ACC112 (cell line): ENCODE data around the gene AXIN2.

Experiments
- H2AFZ ChIP-seq: fragments of 200-600 bp; sonication (generic); one replicate; pipeline ENCODE4 v1.6.0; 2017; ENCODE audit warnings: antibody characterized with exemption, low read length; ENCODE audit not compliant: unreplicated experiment
- H3K27ac ChIP-seq: fragments of 200-600 bp; sonication (generic); 2 replicates; pipeline ENCODE4 v1.5.1; 2014; ENCODE audit warnings: low read depth, mild to moderate bottlenecking, antibody characterized with exemption, low read length, moderate library complexity
- H3K27me3 ChIP-seq: fragments of 200-600 bp; sonication (generic); 2 replicates; pipeline ENCODE4 v1.6.1; 2014; ENCODE audit warnings: mild to moderate bottlenecking, antibody characterized with exemption, low read length, moderate library complexity, mixed read lengths; ENCODE audit not compliant: insufficient read depth
- H3K36me3 ChIP-seq: fragments of 200-600 bp; sonication (generic); 2 replicates; pipeline ENCODE4 v1.6.1; 2016; ENCODE audit warnings: mild to moderate bottlenecking, antibody characterized with exemption, low read length, moderate library complexity, mixed read lengths; ENCODE audit not compliant: insufficient read depth
- H3K4me1 ChIP-seq: fragments of 200-600 bp; sonication (generic); one replicate; pipeline ENCODE4 v1.6.1; 2016; ENCODE audit warnings: low read length, mixed read lengths; ENCODE audit not compliant: insufficient read depth, unreplicated experiment, control insufficient read depth
- H3K4me3 ChIP-seq: fragments of 200-600 bp; sonication (generic); 2 replicates; pipeline ENCODE4 v1.5.1; 2014; ENCODE audit warnings: mild to moderate bottlenecking, low read depth, low read length
- H3K79me2 ChIP-seq: fragments of 200-600 bp; sonication (generic); one replicate; pipeline ENCODE4 v1.6.0; 2016; ENCODE audit warnings: low read length; ENCODE audit not compliant: control insufficient read depth, unreplicated experiment, insufficient read depth

The AXIN2 gene

DNA sequence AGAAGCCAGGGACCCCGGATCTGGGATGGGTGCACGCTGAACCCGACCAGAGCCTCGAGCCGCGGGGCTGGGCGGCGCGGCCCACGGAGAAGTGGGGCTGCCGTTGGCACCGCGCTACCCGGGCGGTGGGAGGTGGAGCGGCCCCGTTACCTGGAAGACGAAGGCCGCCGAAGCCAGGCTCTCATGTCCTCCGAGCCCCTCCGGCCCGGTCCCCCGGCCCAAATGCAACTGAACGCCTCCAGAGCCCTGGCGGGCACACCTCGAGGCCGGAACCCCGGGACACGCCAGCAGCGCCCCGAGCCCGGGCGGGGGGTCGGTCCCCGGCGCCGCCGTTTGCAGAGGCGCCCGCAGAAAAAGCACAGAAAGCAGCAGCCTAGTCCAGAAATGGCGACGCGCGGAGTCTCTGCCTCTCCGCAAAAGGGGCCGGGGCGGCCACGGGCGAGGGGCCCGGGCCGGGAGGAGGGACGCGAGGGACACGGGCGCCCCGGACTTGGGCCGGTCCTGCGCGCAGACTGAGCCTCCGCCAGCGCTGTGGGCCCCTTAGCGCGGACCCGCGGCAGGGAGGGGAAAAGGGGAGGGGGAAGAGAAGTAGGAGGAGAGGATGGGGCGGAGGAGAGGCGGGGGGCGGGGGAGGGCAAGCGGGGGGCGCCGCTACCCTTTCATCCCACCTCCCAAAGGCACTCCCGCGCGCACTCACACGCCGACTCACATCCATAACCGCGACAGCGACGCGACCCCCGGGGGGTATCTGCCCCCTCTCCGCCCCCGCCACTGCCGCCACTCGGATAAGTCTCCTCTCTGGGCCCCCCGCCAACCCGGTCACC is 1.4 kb downstream of the AXIN2 start:
- peak overlapping the region; percentile 69 for H2AFZ ChIP-seq
- peaks cover 8% of the 10 kb centered on the region for H3K4me1 ChIP-seq
- H3K36me3 ChIP-seq: no peaks in the 10 kb centered on the region
- H3K4me3 ChIP-seq: peak overlapping the region; percentile 85
- no peaks in the 10 kb centered on the region for H3K79me2 ChIP-seq
- H3K27me3 ChIP-seq: no peaks in the 10 kb centered on the region
- no peak overlapping the region for H3K27ac ChIP-seq

DNA sequence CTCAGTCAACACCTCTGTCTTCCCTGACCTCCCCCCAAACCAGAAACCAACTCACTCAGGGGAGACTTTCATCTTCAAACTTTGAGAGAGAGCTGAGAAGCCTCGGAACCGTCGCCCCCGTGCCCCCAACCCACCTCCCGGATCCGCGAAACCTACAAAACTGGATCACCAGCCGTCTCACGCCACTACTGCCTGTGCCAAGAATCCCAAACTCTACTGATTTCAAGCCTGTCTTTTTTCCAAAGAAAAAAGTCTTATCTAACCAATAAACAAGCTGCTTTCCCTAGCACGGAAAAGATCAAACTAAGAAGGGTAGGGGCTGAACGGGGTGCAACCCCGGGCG is 2.0 kb downstream of the AXIN2 start:
- Histone ChIP-seq H3K27ac (no peak overlapping the region), H3K79me2 (no peaks in the 10 kb centered on the region), H3K36me3 (no peaks in the 10 kb centered on the region), H3K27me3 (no peaks in the 10 kb centered on the region), H3K4me3 (peak overlapping the region; percentile 85), H3K4me1 (peaks cover 8% of the 10 kb centered on the region), H2AFZ (peak overlapping the region; percentile 69)

DNA sequence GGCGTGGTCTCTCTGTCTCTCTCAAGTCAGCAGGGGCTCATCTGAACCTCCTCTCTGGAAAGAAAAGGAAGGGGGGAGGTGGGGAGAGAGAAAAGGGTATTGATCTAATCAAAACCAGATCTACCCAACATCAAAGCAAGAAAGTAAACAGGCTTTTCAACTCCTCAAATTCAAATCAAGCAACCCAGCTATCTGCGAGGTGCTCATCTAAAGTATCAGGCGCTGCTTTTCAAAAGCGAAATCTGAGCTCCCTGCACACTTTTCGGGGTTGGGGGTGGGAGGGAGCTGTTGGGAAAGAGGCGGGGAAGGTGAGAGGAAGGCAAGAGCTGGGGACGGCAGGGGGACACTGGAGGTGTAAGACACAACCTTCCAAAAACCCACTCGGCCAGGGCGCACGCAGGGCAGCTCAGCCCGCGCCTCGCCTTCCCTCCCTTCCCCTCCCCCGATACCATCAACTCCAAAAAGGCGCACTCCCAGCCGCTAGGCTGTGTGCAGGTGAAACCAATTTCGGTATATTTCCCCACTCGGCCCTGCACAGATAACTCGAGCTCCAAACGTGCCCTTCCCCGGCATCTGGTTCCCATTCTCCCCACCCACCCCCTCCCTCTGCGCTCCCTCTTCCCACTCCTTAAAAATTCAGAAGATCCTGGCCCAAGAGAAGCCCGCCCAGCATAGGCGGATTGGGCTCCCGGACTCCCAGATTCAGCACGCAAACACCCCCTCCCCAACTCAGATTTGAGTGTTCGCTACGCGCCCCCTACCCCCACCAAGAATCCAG is 2.6 kb downstream of the AXIN2 start:
- Histone ChIP-seq H3K27ac (no peak overlapping the region), H3K27me3 (no peaks in the 10 kb centered on the region), H3K36me3 (no peaks in the 10 kb centered on the region), H3K4me3 (peak overlapping the region; percentile 85), H3K4me1 (peaks cover 13% of the 10 kb centered on the region), H3K79me2 (no peaks in the 10 kb centered on the region), H2AFZ (no peak overlapping the region)

DNA sequence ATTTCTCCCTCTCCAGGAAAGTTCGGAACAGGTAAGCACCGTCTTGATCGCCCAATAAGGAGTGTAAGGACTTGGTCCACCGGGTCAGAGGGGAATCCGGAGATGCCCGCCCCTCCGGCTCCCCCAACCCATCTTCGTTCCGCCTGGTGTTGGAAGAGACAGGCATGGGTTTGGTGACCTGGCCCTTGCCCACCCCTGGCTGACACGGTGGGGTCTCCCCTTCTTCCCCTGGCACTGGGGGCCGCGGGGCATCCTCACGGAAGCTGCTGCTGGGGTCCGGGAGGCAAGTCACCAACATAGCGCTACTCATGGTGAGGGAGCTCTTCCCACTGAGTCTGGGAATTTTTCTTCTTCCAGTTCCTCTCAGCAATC is 3.2 kb downstream of the AXIN2 start:
- Histone ChIP-seq H3K27me3 (no peaks in the 10 kb centered on the region), H3K36me3 (no peaks in the 10 kb centered on the region), H3K27ac (no peak overlapping the region), H3K79me2 (no peaks in the 10 kb centered on the region), H2AFZ (no peak overlapping the region), H3K4me3 (no peak overlapping the region; the same call in 1 of the 2 replicates), H3K4me1 (peaks cover 10% of the 10 kb centered on the region)

DNA sequence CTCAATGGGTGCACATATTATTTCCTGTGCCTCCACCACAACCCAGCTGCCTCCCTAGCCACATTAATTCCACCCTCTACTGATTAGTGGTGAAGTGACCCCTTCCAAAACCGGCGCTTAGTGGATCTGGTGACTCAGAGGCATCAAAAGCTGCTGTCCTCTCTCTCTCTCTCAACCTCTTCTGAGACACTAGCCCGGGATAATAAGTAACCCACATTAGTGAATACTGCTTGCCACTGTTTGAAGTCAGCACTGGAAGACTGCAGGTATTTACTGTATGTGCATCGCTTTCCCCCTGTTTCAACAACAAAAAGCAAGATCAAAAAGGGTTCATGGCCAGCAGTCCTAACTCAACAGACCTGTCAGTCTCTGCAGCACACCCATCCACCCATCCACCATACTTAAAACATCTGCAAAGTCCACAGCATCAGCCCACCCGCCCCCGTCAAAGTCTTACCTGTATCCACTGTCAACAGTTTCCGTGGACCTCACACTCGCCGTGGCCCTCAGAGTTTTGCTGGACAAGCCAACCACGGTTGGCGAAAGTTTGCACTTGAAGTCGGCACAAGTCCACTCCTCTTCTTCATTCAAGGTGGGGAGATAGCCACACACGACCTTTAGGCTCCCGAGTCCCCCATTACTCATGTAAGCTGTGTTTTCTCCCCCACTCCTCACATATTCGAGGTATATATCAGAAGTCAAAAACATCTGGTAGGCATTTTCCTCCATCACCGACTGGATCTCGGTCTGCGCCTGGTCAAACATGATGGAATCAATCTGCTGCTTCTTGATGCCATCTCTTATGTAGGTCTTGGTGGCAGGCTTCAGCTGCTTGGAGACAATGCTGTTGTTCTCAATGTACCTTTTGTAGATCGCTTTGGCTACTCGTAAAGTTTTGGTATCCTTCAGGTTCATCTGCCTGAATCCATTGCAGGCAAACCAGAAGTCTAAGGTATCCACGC is 3.8 kb downstream of the AXIN2 start:
- Histone ChIP-seq H3K4me3 (no peak overlapping the region), H3K27me3 (no peaks in the 10 kb centered on the region), H3K27ac (no peak overlapping the region), H3K36me3 (no peaks in the 10 kb centered on the region), H2AFZ (no peak overlapping the region), H3K4me1 (peaks cover 10% of the 10 kb centered on the region), H3K79me2 (no peaks in the 10 kb centered on the region)

DNA sequence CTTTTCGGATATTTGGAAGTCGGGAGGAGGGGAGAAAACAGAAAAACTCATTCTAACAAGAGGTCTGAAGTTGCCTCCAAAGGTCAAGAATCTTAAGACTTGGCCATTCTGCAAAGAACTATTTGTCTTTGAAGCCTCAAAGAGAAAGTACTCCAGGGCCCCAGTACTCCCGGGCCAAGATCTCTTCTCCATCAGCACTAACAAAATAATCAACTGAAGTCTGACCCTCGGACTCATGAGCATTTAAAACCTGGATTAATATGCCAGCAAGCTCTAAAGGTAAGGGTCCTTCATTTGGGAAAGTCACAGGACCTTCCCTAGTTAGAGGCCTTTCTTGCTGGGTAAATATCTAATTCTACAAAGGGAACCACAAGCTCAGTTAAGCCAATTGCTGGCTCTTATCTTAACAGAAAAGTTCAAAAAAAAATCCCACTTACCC is 4.5 kb downstream of the AXIN2 start:
- Histone ChIP-seq H3K27me3 (no peaks in the 10 kb centered on the region), H2AFZ (no peak overlapping the region), H3K36me3 (no peaks in the 10 kb centered on the region), H3K4me1 (peaks cover 14% of the 10 kb centered on the region), H3K79me2 (no peaks in the 10 kb centered on the region), H3K27ac (no peak overlapping the region), H3K4me3 (no peak overlapping the region)

DNA sequence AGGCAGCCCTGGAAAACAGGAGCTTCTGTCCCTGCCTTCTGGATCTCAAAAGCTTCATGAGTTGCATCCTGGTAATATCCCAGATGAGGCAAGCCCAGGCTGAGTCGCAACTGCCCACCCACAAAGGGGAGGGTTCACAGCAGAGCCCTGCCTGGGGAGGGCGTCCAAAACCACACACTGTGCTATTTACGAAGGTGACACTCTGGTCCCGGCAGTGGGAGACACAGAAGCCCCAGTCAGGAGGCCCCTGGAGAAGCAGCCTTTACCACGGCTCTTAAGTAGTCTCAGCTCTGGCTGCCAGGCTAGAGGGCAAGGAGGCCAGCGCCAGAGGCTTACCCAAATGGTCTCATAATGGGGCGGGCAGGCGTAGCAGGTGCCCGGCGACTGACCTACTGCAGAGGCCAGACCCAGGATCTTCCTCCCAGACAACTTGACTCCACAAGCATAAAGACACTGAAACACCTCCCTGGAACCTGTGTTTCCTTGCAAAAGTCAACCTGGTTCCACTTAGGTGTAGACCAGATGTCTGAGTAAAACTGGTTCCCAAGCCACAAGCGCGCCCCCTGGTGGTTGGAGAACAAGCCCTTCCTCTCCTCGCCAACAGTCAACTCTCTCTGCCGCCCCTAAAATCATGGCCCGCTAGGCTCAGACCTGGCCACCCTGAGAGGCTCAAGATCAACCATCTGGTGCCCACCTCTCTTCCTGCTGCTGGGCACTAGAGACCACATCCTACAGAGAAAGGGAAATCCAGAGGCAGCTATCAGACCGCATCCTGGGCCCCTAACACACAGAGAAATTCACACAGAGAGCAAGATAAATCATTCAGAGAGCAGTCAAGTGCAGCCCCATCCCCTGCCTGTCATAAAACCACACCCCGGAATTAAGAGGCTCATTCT is 5.2 kb downstream of the AXIN2 start:
- Histone ChIP-seq H3K79me2 (no peaks in the 10 kb centered on the region), H3K27ac (no peak overlapping the region), H3K4me1 (peaks cover 14% of the 10 kb centered on the region), H3K36me3 (no peaks in the 10 kb centered on the region), H3K4me3 (no peak overlapping the region), H2AFZ (no peak overlapping the region), H3K27me3 (no peaks in the 10 kb centered on the region)

DNA sequence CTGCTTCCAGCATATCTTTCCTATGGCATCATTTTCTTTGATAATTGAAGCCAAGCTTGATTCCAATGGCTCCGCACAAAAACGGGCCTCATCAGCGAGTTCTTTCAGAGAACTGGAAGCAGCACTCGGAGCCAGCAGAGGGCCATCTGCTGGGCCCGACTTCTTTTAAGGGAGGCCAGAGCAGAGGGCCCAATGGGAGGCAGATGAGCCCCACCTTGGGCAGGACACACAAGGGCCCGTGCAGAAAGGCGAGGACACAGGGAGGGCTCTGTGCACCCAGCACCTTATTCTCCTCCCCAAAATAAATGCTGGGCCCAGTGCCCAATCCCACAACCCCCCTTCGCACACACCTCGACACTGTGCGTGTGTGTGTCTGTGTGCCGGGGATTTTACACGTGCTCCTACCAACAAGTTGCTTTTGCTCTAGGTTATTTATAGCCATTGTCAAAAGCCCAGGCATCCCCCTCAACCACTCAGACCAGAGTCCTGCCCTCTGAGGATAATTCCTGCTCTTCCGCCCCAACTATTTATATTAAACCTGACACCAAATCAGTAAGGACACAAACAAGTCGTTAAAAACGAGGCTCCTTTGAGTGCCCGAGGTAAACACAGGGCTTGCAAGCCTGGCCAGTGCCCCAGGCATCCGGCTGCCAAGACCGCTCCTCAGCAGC is 6.8 kb downstream of the AXIN2 start:
- H3K36me3 ChIP-seq: no peaks in the 10 kb centered on the region
- H3K4me1 ChIP-seq: peaks cover 14% of the 10 kb centered on the region
- no peak overlapping the region for H3K4me3 ChIP-seq
- H2AFZ ChIP-seq: no peak overlapping the region
- no peaks in the 10 kb centered on the region for H3K27me3 ChIP-seq
- H3K27ac ChIP-seq: no peak overlapping the region
- no peaks in the 10 kb centered on the region for H3K79me2 ChIP-seq

DNA sequence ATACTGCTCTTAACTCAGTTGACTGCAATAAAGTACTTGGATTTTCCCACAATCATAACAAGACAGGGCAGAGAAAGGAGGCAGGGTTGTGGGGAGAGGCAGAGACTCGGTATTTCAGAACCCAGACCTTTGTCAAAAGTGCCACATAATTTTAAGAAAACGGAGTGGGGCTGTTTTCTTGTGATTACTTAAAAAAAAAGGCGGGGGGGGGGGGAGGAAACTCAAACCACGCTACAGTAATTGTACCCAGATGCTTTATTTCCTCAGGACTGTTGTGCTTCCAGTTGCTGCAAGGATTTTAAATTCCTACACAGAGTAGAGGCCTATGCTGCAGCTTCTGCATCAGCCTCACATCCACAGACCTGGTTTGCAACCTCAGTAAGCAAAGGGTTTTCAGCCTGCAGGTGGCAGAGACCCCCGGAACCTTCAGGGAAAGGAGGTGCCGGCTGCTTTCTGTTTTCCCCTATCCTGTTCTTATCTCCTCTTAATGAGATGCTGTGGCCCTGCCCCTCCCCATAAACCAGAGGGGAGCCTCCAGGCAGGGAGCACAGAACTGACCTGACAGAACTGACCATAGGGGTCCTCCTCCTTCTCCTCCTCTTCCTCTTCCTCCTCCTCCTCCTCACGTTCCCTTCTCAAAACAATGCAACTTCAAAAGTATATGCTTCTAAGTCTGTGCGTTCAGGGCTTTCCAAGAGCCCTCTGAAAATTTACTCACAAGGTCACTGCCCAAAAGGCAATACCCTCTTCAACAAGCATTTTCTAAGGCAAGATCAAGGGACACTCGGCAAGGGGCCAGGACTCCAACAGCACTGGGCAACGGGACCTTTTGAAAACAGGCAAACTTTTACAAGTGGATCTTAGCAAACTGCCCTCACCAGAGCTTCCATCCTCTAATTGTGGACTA is 7.5 kb downstream of the AXIN2 start:
- Histone ChIP-seq H3K4me1 (peaks cover 14% of the 10 kb centered on the region), H3K79me2 (no peaks in the 10 kb centered on the region), H3K27me3 (no peaks in the 10 kb centered on the region), H2AFZ (no peak overlapping the region), H3K36me3 (no peaks in the 10 kb centered on the region), H3K27ac (no peak overlapping the region), H3K4me3 (no peak overlapping the region)
